Body of pancreas (tissue), 4 donors: ENCODE measurements around the gene LRP3.

Experiments
- POLR2A ChIP-seq, 3 donors: fragments of 450-650 bp; IDR thresholded peaks; one replicate each; pipeline ENCODE4 v1.6.1; 2016; ENCODE audit warnings: antibody characterized with exemption in 3 of 3, mild to moderate bottlenecking in 2 of 3
- TF ChIP-seq, protein P1 (sequence below), 7 experiments: fragments of 450-650 bp in 4 of 7; fragments of 200-600 bp in 3 of 7; sonication (generic) in 3 of 7; IDR thresholded peaks; one replicate each; pipeline ENCODE4 v1.5.1; 2016 to 2019; ENCODE audit warnings: antibody characterized with exemption in 7 of 7

DNA sequence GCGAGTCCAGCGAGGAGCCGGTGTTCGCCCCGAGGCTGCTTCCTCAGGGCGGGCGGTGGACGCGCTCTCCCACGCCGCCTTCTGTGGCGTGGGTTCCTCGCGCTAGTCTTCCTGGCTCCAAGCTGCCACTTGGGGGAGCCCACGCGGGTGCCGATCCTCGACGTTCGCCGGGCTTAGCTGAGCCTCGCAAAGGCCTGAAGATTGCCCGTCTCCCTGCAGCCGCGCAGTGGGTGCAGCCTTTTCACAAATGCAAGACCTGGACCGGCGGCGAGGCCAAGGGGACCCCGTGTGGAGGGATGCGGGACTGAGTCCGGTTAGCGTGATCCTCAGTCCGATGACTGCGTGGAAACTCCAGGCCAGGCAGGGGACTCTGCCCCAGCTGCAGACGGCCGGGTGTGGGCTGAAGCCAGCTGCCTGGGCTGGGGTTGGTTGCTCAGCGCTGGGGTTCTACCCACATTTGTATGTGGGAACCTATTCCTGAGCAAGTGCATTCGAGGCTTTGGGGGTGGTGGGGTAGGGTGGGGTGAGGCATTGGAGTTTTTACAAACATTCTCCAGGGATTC, 16.6 kb upstream of the LRP3 start:
- no peak for TF ChIP-seq POLR2A (IDR thresholded peaks at IDR 0.05)
- TF ChIP-seq, protein P1, sequence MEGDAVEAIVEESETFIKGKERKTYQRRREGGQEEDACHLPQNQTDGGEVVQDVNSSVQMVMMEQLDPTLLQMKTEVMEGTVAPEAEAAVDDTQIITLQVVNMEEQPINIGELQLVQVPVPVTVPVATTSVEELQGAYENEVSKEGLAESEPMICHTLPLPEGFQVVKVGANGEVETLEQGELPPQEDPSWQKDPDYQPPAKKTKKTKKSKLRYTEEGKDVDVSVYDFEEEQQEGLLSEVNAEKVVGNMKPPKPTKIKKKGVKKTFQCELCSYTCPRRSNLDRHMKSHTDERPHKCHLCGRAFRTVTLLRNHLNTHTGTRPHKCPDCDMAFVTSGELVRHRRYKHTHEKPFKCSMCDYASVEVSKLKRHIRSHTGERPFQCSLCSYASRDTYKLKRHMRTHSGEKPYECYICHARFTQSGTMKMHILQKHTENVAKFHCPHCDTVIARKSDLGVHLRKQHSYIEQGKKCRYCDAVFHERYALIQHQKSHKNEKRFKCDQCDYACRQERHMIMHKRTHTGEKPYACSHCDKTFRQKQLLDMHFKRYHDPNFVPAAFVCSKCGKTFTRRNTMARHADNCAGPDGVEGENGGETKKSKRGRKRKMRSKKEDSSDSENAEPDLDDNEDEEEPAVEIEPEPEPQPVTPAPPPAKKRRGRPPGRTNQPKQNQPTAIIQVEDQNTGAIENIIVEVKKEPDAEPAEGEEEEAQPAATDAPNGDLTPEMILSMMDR (IDR thresholded peaks at IDR 0.05) = peak in 6 of 7 experiments; percentile 15 to 48 (median 40)
